DND-41 (cell line): ENCODE results near the gene BLVRB.
"Not testable (repeated sequence)": the region's sequence is repeated elsewhere in the genome, so short reads cannot be mapped to it uniquely, and the experiment has no call there.

Source experiments
- EZH2 ChIP-seq: IDR thresholded peaks from 3 replicates; pipeline ENCODE4 v1.6.1; 2012; ENCODE audit warnings: borderline replicate concordance, low read depth, mild to moderate bottlenecking, moderate library complexity, low read length, inconsistent platforms; ENCODE audit not compliant: severe bottlenecking
- TF ChIP-seq, protein P1 (sequence below): IDR thresholded peaks from 2 replicates; pipeline ENCODE4 v1.5.1; 2012; ENCODE audit warnings: borderline replicate concordance, low read length, moderate library complexity, mild to moderate bottlenecking; ENCODE audit not compliant: poor library complexity, severe bottlenecking; ENCODE audit errors: extremely low read depth

DNA sequence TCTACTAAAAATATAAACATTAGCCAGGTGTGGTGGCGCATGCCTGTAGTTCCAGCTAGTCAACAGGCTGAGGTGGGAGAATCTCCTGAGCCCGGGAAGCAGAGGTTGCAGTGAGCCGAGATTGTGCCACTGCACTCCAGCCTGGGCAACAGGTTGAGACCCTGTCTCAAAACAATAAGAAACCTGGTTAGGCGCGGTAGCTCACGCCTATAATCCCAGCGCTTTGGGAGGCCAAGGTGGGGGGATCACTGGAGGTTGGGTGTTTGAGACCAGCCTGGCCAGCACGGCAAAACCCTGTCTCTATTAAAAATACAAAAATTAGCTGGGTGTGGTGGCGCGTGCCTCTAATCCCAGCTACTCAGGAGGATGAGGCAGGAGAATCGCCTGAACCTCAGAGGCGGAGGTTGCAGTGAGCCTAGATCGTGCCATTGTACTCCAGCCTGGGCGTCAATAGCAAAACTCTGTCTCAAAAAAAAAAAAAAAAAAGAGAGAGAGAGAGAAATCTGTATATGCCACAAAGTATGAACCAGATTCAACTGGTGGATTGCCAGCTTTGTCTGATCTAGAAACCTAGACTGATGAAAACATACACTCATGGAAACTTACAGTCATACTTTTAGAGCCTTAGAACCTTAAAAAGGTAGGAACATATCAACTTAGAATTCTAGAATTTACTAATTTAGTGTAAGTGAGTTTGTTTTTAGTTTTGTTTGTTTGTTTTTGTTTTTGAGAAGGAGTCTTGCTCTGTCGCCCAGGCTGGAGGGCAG, 10.5 kb upstream of the BLVRB start:
- TF ChIP-seq, protein P1, sequence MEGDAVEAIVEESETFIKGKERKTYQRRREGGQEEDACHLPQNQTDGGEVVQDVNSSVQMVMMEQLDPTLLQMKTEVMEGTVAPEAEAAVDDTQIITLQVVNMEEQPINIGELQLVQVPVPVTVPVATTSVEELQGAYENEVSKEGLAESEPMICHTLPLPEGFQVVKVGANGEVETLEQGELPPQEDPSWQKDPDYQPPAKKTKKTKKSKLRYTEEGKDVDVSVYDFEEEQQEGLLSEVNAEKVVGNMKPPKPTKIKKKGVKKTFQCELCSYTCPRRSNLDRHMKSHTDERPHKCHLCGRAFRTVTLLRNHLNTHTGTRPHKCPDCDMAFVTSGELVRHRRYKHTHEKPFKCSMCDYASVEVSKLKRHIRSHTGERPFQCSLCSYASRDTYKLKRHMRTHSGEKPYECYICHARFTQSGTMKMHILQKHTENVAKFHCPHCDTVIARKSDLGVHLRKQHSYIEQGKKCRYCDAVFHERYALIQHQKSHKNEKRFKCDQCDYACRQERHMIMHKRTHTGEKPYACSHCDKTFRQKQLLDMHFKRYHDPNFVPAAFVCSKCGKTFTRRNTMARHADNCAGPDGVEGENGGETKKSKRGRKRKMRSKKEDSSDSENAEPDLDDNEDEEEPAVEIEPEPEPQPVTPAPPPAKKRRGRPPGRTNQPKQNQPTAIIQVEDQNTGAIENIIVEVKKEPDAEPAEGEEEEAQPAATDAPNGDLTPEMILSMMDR = not testable (repeated sequence)
- TF ChIP-seq EZH2 = not testable (repeated sequence)
